HepG2 (cell line): ENCODE results near the gene AMIGO1. TPM values are rescaled to one million over a fixed set of nuclear protein-coding genes. Genes with fewer than 3 reads are reported as not detected.
A peak's percentile ranks its signal among the peaks of the same experiment; 100 is the strongest.

Experiments
- ATAC-seq: fragments of 200-7000 bp; cut with Tn5 transposase; 3 replicates; pipeline ENCODE4 v1.9.1; 2020; ENCODE audit warnings: mild to moderate bottlenecking, moderate library complexity
- BruUV-seq: library from RNA; stranded (reverse); fragments of 400-500 nt; replicated peaks from 2 replicates; lab custom pipeline; 2021; lab: Mats Ljungman, UMichigan
- CTCF ChIA-PET: fragments of 300-600 bp; formaldehyde crosslinking; extraction: SDS; loops from one replicate; lab custom pipeline; 2021; ENCODE audit warnings: low total read pairs, inconsistent platforms, low intra/inter-chr PET ratio; lab: Yijun Ruan, JAX
- POLR2A ChIA-PET: fragments of 350-600 bp; sonication (Branson Sonifier 250); formaldehyde crosslinking; loops from one replicate; lab custom pipeline; 2020; ENCODE audit warnings: antibody characterized with exemption, inconsistent platforms; lab: Yijun Ruan, JAX
- DNase-seq: peaks from one replicate; pipeline ENCODE4 v3.0.0-alpha.2; 2015; ENCODE audit warnings: low spot score
- FAIRE-seq: peaks from 3 replicates; lab custom pipeline; 2011; peaks lifted over from hg19 to GRCh38; lab: Jason Lieb, UNC
- H2AFZ ChIP-seq: one replicate; pipeline ENCODE4 v1.6.1; 2011; ENCODE audit warnings: low read length, inconsistent platforms
- H3K27ac ChIP-seq: fragments of 300-600 bp; 3 replicates; pipeline ENCODE4 v1.8.0; 2011; ENCODE audit warnings: mixed run types, mild to moderate bottlenecking, mixed read lengths, low read length, inconsistent platforms; ENCODE audit not compliant: insufficient read depth; ENCODE audit errors: extremely low read length
- H3K27me3 ChIP-seq, 2 experiments: fragments of 200-600 bp in 1 of 2; 2 replicates in 1 of 2; 3 replicates in 1 of 2; pipeline versions ENCODE4 v1.6.0 to v1.8.0; 2011; ENCODE audit warnings: low read length in 2 of 2, mild to moderate bottlenecking in 2 of 2, moderate library complexity in 2 of 2, inconsistent platforms in 1 of 2; ENCODE audit not compliant: insufficient read depth in 2 of 2, control insufficient read depth in 1 of 2
- H3K36me3 ChIP-seq, 2 experiments: fragments of 200-600 bp in 1 of 2; replicated peaks in 1 of 2; 2 replicates in 1 of 2; 3 replicates in 1 of 2; pipeline versions ENCODE4 v1.5.1 to v1.8.0; 2011; ENCODE audit warnings: low read length in 2 of 2, inconsistent platforms in 1 of 2; ENCODE audit not compliant: insufficient read depth in 2 of 2, control insufficient read depth in 1 of 2
- H3K4me1 ChIP-seq: 2 replicates; pipeline ENCODE4 v1.5.1; 2012; ENCODE audit warnings: low read length, inconsistent platforms; ENCODE audit not compliant: insufficient read depth
- H3K4me2 ChIP-seq: 2 replicates; pipeline ENCODE4 v1.6.0; 2011; ENCODE audit warnings: low read depth, low read length, inconsistent platforms
- H3K4me3 ChIP-seq, 3 experiments: fragments of 200-600 bp in 1 of 3; sonication (generic), shearing (Covaris generic) in 1 of 3; replicated peaks in 1 of 3; 2 replicates each; pipeline ENCODE4 v1.5.1; 2011 to 2016; ENCODE audit warnings: low read length in 3 of 3, inconsistent platforms in 2 of 3, low read depth in 2 of 3, mild to moderate bottlenecking in 2 of 3, control low read depth in 1 of 3, mixed read lengths in 1 of 3; ENCODE audit not compliant: insufficient read depth in 1 of 3
- H3K79me2 ChIP-seq: one replicate; pipeline ENCODE4 v1.6.1; 2011; ENCODE audit warnings: low read length, inconsistent platforms; ENCODE audit not compliant: insufficient read depth
- H3K9ac ChIP-seq: 2 replicates; pipeline ENCODE4 v1.6.0; 2011; ENCODE audit warnings: mild to moderate bottlenecking, low read depth, low read length, inconsistent platforms; ENCODE audit not compliant: insufficient read depth
- H3K9me3 ChIP-seq: 2 replicates; pipeline ENCODE4 v1.5.1; 2012; ENCODE audit warnings: mild to moderate bottlenecking, low read length
- H4K20me1 ChIP-seq: 2 replicates; pipeline ENCODE4 v1.6.0; 2011; ENCODE audit warnings: inconsistent platforms, mild to moderate bottlenecking, low read length, moderate library complexity; ENCODE audit not compliant: insufficient read depth
- BRCA1 ChIP-seq: sonication (generic); formaldehyde crosslinking; IDR thresholded peaks from 2 replicates; pipeline ENCODE4 v1.4.0; 2020; ENCODE audit warnings: missing genetic modification reagents
- HINFP ChIP-seq: sonication (generic); formaldehyde crosslinking; IDR thresholded peaks from 2 replicates; pipeline ENCODE4 v1.4.0; 2020; ENCODE audit warnings: low read depth, mild to moderate bottlenecking, missing genetic modification reagents
- NAIF1 ChIP-seq: sonication (generic); formaldehyde crosslinking; IDR thresholded peaks from 2 replicates; pipeline ENCODE4 v1.5.0; 2020; ENCODE audit warnings: mild to moderate bottlenecking, missing genetic modification reagents, borderline replicate concordance
- NR2F2 ChIP-seq: IDR thresholded peaks from 2 replicates; pipeline ENCODE4 v1.6.1; 2012; ENCODE audit warnings: low read depth, inconsistent platforms, borderline replicate concordance
- ZFX ChIP-seq: sonication (generic); formaldehyde crosslinking; IDR thresholded peaks from 2 replicates; pipeline ENCODE4 v1.4.0; 2020; ENCODE audit warnings: mild to moderate bottlenecking, low read depth, missing genetic modification reagents, moderate library complexity
- WGBS: methylation state at CpG from one replicate; pipeline ENCODE4 v1.1.6; 2017; ENCODE audit warnings: low lambda C conversion rate; 5-methylcytosine and 5-hydroxymethylcytosine counted together
- in situ Hi-C: cut with HindIII; loops from 2 replicates; pipeline ENCODE4 v1.10.0; 2017; ENCODE audit warnings: low pct_unique_long_range_greater_than_20kb; ENCODE audit not compliant: extremely low pct_ligation_motif_present
- intact Hi-C: fragments of 100-400 bp; cut with micrococcal nuclease; formaldehyde crosslinking; loops from one replicate; pipeline ENCODE4 v1.10.0; 2022; ENCODE audit not compliant: unreplicated experiment
- polyA plus RNA-seq, 8 experiments: library from polyadenylated mRNA; depleted of rRNA in 3 of 8; stranded (reverse) in 7 of 8; unstranded in 1 of 8; fragments of >200 nt; fragmentation: Illumina TruSeq in 4 of 8; extraction: Trizol in 4 of 8; gene quantifications; 2 replicates each; pipeline versions ENCODE4 v1.2.1 to v1.2.3, GENCODE V29; 2011 to 2016; ENCODE audit warnings: low read depth in 4 of 8, missing spikeins in 1 of 8, mixed read lengths in 1 of 8; ENCODE audit not compliant: insufficient read depth in 1 of 8
- total RNA-seq, 5 experiments: library from RNA; depleted of rRNA; stranded (reverse); fragments of >200 nt; fragmentation: Illumina TruSeq; extraction: Trizol; gene quantifications; 2 replicates each; pipeline ENCODE4 v1.2.3, GENCODE V29; 2016; ENCODE audit warnings: low read depth in 1 of 5
- TF ChIP-seq, protein P1 (sequence below): sonication (generic); formaldehyde crosslinking; IDR thresholded peaks from 2 replicates; pipeline ENCODE4 v1.5.1; 2020; ENCODE audit warnings: mild to moderate bottlenecking, missing genetic modification reagents, moderate library complexity

Gene AMIGO1
- total and polyA plus RNA-seq, 2 of the 13 experiments (the other 11 are each of a cell fraction or from before 2014, with no cell fraction given) = 0.40 to 1.3 TPM

GRCh38 chr1:109531380-109531779, 21.9 kb upstream of the AMIGO1 start:
- H3K4me1 ChIP-seq = peaks cover 18% of the 10 kb centered on the region; the same call in 1 of the 2 replicates
- ATAC-seq (peak; percentile 17; the same call in 2 of the 3 replicates), FAIRE-seq (no peak), DNase-seq (no peak)
- in situ Hi-C loops (loop anchor here (5.0 to 10.0 kb wide), 2 partner anchors 39 to 267 kb away; partner anchors contain the start of gene CYB561D1), intact Hi-C loops (no loop called here)
- TF ChIP-seq NR2F2 (no peak), NAIF1 (no peak), HINFP (CRISPR knock-in tag) (no peak)
- H3K4me2 ChIP-seq = no peak overlapping the region
- CTCF ChIA-PET = interaction anchor here (0.6 to 4.5 kb wide), 4 partner anchors 13 to 41 kb away, joined by 3 to 81 read pairs (median 38); partner anchors contain the start of gene CYB561D1
- no peak overlapping the region for H3K27ac ChIP-seq
- H4K20me1 ChIP-seq = no peaks in the 10 kb centered on the region
- H3K79me2 ChIP-seq = no peaks in the 10 kb centered on the region
- H3K9ac ChIP-seq = no peak overlapping the region
- POLR2A ChIA-PET = interaction anchor here (1.4 to 4.4 kb wide), 2 partner anchors 31 to 41 kb away, joined by 3 to 18 read pairs; no protein-coding TSS in a partner anchor
- no peaks in the 10 kb centered on the region for H3K36me3 ChIP-seq
- 77% methylated on average over 3 of the region's 4 CpGs for WGBS
- no peaks in the 10 kb centered on the region for H3K9me3 ChIP-seq
- BruUV-seq = no TSS peak
- H3K4me3 ChIP-seq = no peak overlapping the region
- H3K27me3 ChIP-seq = peaks cover 9 to 52% of the 10 kb centered on the region in 2 experiments; a peak in 4 of 5 replicates
- H2AFZ ChIP-seq = no peak overlapping the region

DNA sequence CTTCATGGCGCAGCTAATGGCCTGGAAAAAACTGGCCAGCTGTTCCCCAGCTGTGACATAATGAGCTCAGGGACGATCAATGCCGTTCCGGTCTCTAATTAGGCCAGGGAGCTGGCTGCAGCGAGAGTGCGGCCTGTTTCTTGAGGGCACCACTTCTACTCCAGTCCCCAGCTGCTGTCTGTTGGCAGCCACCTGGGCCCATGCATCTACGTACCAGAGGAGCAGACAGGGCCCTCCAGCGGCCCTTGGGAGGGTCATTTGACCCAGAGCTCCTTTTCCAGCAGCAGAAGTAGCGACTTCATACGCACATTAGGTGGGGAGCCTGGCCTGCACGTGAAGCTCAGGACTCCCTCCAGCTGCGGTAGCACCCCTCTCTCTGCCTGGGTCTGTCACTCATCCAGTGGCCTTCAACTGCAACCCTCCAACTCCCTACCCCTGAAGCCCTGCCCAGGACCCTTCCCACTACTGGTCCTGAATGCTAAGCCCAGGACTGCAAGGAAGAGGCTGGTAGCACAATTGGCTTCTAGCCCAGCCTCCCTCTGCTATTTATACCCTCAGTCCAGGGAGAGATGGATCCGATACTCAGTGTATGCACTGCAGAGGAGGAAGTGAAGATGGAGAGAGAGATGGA, 21.0 kb upstream of the AMIGO1 start:
- no peak overlapping the region for H3K27ac ChIP-seq
- H3K79me2 ChIP-seq = no peaks in the 10 kb centered on the region
- H3K36me3 ChIP-seq = no peaks in the 10 kb centered on the region
- H3K4me1 ChIP-seq = peaks cover 18% of the 10 kb centered on the region; the same call in 1 of the 2 replicates
- peak overlapping the region; percentile 50 for H3K4me2 ChIP-seq
- in situ Hi-C loops = loop anchor here (5.0 to 10.0 kb wide), 2 partner anchors 38 to 266 kb away; partner anchors contain the start of gene CYB561D1
- TF ChIP-seq ZFX (CRISPR knock-in tag) (peak; percentile 59), BRCA1 (CRISPR knock-in tag) (no peak)
- TF ChIP-seq, protein P1, sequence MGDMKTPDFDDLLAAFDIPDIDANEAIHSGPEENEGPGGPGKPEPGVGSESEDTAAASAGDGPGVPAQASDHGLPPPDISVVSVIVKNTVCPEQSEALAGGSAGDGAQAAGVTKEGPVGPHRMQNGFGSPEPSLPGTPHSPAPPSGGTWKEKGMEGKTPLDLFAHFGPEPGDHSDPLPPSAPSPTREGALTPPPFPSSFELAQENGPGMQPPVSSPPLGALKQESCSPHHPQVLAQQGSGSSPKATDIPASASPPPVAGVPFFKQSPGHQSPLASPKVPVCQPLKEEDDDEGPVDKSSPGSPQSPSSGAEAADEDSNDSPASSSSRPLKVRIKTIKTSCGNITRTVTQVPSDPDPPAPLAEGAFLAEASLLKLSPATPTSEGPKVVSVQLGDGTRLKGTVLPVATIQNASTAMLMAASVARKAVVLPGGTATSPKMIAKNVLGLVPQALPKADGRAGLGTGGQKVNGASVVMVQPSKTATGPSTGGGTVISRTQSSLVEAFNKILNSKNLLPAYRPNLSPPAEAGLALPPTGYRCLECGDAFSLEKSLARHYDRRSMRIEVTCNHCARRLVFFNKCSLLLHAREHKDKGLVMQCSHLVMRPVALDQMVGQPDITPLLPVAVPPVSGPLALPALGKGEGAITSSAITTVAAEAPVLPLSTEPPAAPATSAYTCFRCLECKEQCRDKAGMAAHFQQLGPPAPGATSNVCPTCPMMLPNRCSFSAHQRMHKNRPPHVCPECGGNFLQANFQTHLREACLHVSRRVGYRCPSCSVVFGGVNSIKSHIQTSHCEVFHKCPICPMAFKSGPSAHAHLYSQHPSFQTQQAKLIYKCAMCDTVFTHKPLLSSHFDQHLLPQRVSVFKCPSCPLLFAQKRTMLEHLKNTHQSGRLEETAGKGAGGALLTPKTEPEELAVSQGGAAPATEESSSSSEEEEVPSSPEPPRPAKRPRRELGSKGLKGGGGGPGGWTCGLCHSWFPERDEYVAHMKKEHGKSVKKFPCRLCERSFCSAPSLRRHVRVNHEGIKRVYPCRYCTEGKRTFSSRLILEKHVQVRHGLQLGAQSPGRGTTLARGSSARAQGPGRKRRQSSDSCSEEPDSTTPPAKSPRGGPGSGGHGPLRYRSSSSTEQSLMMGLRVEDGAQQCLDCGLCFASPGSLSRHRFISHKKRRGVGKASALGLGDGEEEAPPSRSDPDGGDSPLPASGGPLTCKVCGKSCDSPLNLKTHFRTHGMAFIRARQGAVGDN = peak; percentile 28; the same call in 1 of the 2 replicates
- BruUV-seq = no TSS peak
- DNase-seq (no peak), ATAC-seq (peak; percentile 10), FAIRE-seq (no peak)
- POLR2A ChIA-PET = interaction anchor here (1.3 to 4.4 kb wide), 4 partner anchors 18 to 47 kb away, joined by 3 to 18 read pairs (median 8); partner anchors contain the start of genes CYB561D1 and GNAI3
- H3K9ac ChIP-seq = no peak overlapping the region
- no peak overlapping the region for H2AFZ ChIP-seq
- intact Hi-C loops = no loop called here
- H4K20me1 ChIP-seq = no peaks in the 10 kb centered on the region
- 16% methylated on average over 6 of the region's 13 CpGs for WGBS
- peak overlapping the region in 1 of 3 experiments; percentile 8; a peak in 1 of 6 replicates for H3K4me3 ChIP-seq
- CTCF ChIA-PET = interaction anchor here (3.9 to 4.5 kb wide), 2 partner anchors 32 to 40 kb away, joined by 45 to 81 read pairs; no protein-coding TSS in a partner anchor
- peaks cover 7 to 58% of the 10 kb centered on the region in 2 experiments; a peak in 4 of 5 replicates for H3K27me3 ChIP-seq
- no peaks in the 10 kb centered on the region for H3K9me3 ChIP-seq
